Measurements from ENCODE around the gene POLRMT. TPM values are rescaled to one million over a fixed set of nuclear protein-coding genes. Genes with fewer than 3 reads are reported as not detected.

Gene POLRMT
- total RNA-seq, 1 experiment from 2014 or later = 100 TPM

- Histone ChIP-seq H3K27ac (ENCODE audit: low read depth, low read length, poor library complexity, severe bottlenecking) (peak overlapping the region; percentile 97), H3K9me3 (ENCODE audit: low read depth, low read length, poor library complexity, severe bottlenecking) (no peaks in the 10 kb centered on the region), H3K27me3 (replicated peaks; ENCODE audit: insufficient read depth, low read depth, low read length, poor library complexity) (peaks cover 6% of the 10 kb centered on the region), H3K36me3 (ENCODE audit: insufficient read depth, low read length, poor library complexity, severe bottlenecking) (no peaks in the 10 kb centered on the region), H3K4me1 (ENCODE audit: insufficient read depth, low read length, poor library complexity, severe bottlenecking) (peaks cover 19% of the 10 kb centered on the region), H3K4me3 (ENCODE audit: low read depth, low read length, poor library complexity, severe bottlenecking) (peak overlapping the region; percentile 94)
- POLR2A ChIA-PET (ENCODE audit: low non-redundant PET) = interaction anchor here (0.6 to 0.7 kb wide), 3 partner anchors 58 to 117 kb away, joined by 3 to 9 read pairs (median 3); no protein-coding TSS in a partner anchor
- no TSS peak for BruUV-seq (replicated peaks)
- TF ChIP-seq CTCF (conservative IDR thresholded peaks at IDR 0.05; ENCODE audit: low read depth, low read length) = no peak
- no peak for TF ChIP-seq EZH2 (IDR thresholded peaks at IDR 0.05; ENCODE audit: borderline replicate concordance, low read depth, low read length, poor library complexity, severe bottlenecking)
- CTCF ChIA-PET = interaction anchor here (0.6 to 1.0 kb wide), 2 partner anchors 13 to 27 kb away, joined by 3 to 6 read pairs; partner anchors contain the start of gene PALM
- intact Hi-C loops (cut with micrococcal nuclease; ENCODE audit: unreplicated experiment) = no loop called here
- DNase-seq (ENCODE audit: low spot score) = peak; percentile 92
Measured at GRCh38 chr19:681029-682019, 48.0 kb upstream of the POLRMT start.

- Histone ChIP-seq H3K4me1 (ENCODE audit: insufficient read depth, low read length, poor library complexity, severe bottlenecking) (peaks cover 24% of the 10 kb centered on the region), H3K36me3 (ENCODE audit: insufficient read depth, low read length, poor library complexity, severe bottlenecking) (no peaks in the 10 kb centered on the region), H3K9me3 (ENCODE audit: low read depth, low read length, poor library complexity, severe bottlenecking) (no peaks in the 10 kb centered on the region), H3K27me3 (replicated peaks; ENCODE audit: insufficient read depth, low read depth, low read length, poor library complexity) (peaks cover 7% of the 10 kb centered on the region), H3K4me3 (ENCODE audit: low read depth, low read length, poor library complexity, severe bottlenecking) (peak overlapping the region; percentile 94), H3K27ac (ENCODE audit: low read depth, low read length, poor library complexity, severe bottlenecking) (peak overlapping the region; percentile 97)
- DNase-seq (ENCODE audit: low spot score) = peak; percentile 98
- BruUV-seq (replicated peaks) = no TSS peak
- CTCF ChIA-PET = interaction anchor here (0.6 to 1.0 kb wide), 2 partner anchors 12 to 28 kb away, joined by 3 to 6 read pairs; partner anchors contain the start of gene PALM
- peak; percentile 52 for TF ChIP-seq CTCF (conservative IDR thresholded peaks at IDR 0.05; ENCODE audit: low read depth, low read length)
- TF ChIP-seq EZH2 (IDR thresholded peaks at IDR 0.05; ENCODE audit: borderline replicate concordance, low read depth, low read length, poor library complexity, severe bottlenecking) = no peak
- POLR2A ChIA-PET (ENCODE audit: low non-redundant PET) = interaction anchor here (0.6 to 0.9 kb wide), 5 partner anchors 33 to 118 kb away, joined by 3 to 9 read pairs (median 3); no protein-coding TSS in a partner anchor
- intact Hi-C loops (cut with micrococcal nuclease; ENCODE audit: unreplicated experiment) = no loop called here
Measured at GRCh38 chr19:680287-681028, 47.1 kb upstream of the POLRMT start.
